Sigmoid colon (tissue), 4 donors: ENCODE measurements around the gene PAX5.

Source experiments
- CTCF ChIP-seq, 4 experiments: fragments of 450-650 bp in 3 of 4; fragments of 200-600 bp in 1 of 4; IDR thresholded peaks; one replicate each; pipeline ENCODE4 v1.5.1; 2016 to 2019; ENCODE audit warnings: antibody characterized with exemption in 4 of 4, mild to moderate bottlenecking in 3 of 4, moderate library complexity in 2 of 4
- POLR2A ChIP-seq, 2 donors: fragments of 450-650 bp; IDR thresholded peaks; one replicate each; pipeline ENCODE4 v1.6.1; 2016; ENCODE audit warnings: antibody characterized with exemption in 2 of 2, mild to moderate bottlenecking in 2 of 2, moderate library complexity in 2 of 2
- POLR2AphosphoS5 ChIP-seq, 4 donors: sonication (generic); formaldehyde crosslinking; IDR thresholded peaks; one replicate each; pipeline ENCODE4 v1.6.1; 2017; ENCODE audit warnings: antibody characterized with exemption in 4 of 4

GRCh38 chr9:36941441-36941840 is 92.6 kb downstream of the PAX5 start:
- TF ChIP-seq POLR2A (IDR thresholded peaks at IDR 0.05): no peak
- no peak for TF ChIP-seq POLR2AphosphoS5 (IDR thresholded peaks at IDR 0.05)
- no peak for TF ChIP-seq CTCF (IDR thresholded peaks at IDR 0.05)
